Neural progenitor cell (in vitro differentiated cells): Measurements from ENCODE around the gene AKAP6. TPM values are rescaled to one million over a fixed set of nuclear protein-coding genes. Genes with fewer than 3 reads are reported as not detected.
"Not testable (repeated sequence)": the region's sequence is repeated elsewhere in the genome, so short reads cannot be mapped to it uniquely, and the experiment has no call there.

Experiments used
- DNase-seq: peaks from one replicate; pipeline ENCODE4 v3.0.0-alpha.2; 2016; ENCODE audit warnings: low spot score
- H2AFZ ChIP-seq: fragments of 200-600 bp; sonication (generic); replicated peaks from 2 replicates; pipeline ENCODE4 v1.6.1; 2016; ENCODE audit warnings: antibody characterized with exemption
- H3F3A ChIP-seq: fragments of 200-600 bp; sonication (generic); 2 replicates; pipeline ENCODE4 v1.6.1; 2016; ENCODE audit warnings: antibody characterized with exemption, low read depth
- H3K27ac ChIP-seq: fragments of 200-600 bp; sonication (generic); 2 replicates; pipeline ENCODE4 v1.5.1; 2016; ENCODE audit warnings: mild to moderate bottlenecking
- H3K27me3 ChIP-seq: fragments of 200-600 bp; sonication (generic); 2 replicates; pipeline ENCODE4 v1.6.1; 2016; ENCODE audit warnings: mild to moderate bottlenecking, moderate library complexity
- H3K36me3 ChIP-seq: fragments of 200-600 bp; sonication (generic); 2 replicates; pipeline ENCODE4 v1.5.1; 2016
- H3K4me1 ChIP-seq: fragments of 200-600 bp; sonication (generic); 2 replicates; pipeline ENCODE4 v1.6.1; 2016; ENCODE audit warnings: mixed run types
- H3K4me2 ChIP-seq: fragments of 200-600 bp; sonication (generic); 2 replicates; pipeline ENCODE4 v1.6.1; 2016
- H3K4me3 ChIP-seq: fragments of 200-600 bp; sonication (generic); 2 replicates; pipeline ENCODE4 v1.5.1; 2016
- H3K79me2 ChIP-seq: fragments of 200-600 bp; sonication (generic); 2 replicates; pipeline ENCODE4 v1.6.1; 2016; ENCODE audit warnings: low read depth
- H3K9ac ChIP-seq: fragments of 200-600 bp; sonication (generic); 2 replicates; pipeline ENCODE4 v1.6.1; 2016
- H3K9me3 ChIP-seq: fragments of 200-600 bp; sonication (generic); 2 replicates; pipeline ENCODE4 v1.5.1; 2016; ENCODE audit warnings: low read depth
- H4K20me1 ChIP-seq: fragments of 200-600 bp; sonication (generic); 2 replicates; pipeline ENCODE4 v1.6.1; 2016; ENCODE audit warnings: low read depth
- H3K27ac Mint-ChIP-seq: 3 replicates; pipeline ENCODE4 v1.8.0; 2021; ENCODE audit warnings: mixed read lengths
- H3K27me3 Mint-ChIP-seq: 2 replicates; pipeline ENCODE4 v1.8.0; 2022; ENCODE audit warnings: low read depth, mild to moderate bottlenecking, inconsistent platforms, moderate library complexity, mixed read lengths; ENCODE audit not compliant: insufficient read depth
- H3K36me3 Mint-ChIP-seq: 3 replicates; pipeline ENCODE4 v1.8.0; 2021; ENCODE audit warnings: mixed read lengths
- H3K4me1 Mint-ChIP-seq: 3 replicates; pipeline ENCODE4 v1.8.0; 2021; ENCODE audit warnings: mixed read lengths
- H3K4me3 Mint-ChIP-seq: 3 replicates; pipeline ENCODE4 v1.8.0; 2021; ENCODE audit warnings: mild to moderate bottlenecking, moderate library complexity, mixed read lengths
- H3K9me3 Mint-ChIP-seq: 3 replicates; pipeline ENCODE4 v1.8.0; 2020; ENCODE audit warnings: mixed read lengths
- EZH2 ChIP-seq: fragments of 200-600 bp; sonication (generic); IDR thresholded peaks from 2 replicates; pipeline ENCODE4 v1.6.1; 2017; ENCODE audit warnings: antibody characterized with exemption, mild to moderate bottlenecking, moderate library complexity
- EZH2phosphoT487 ChIP-seq: fragments of 200-600 bp; sonication (generic); IDR thresholded peaks from 2 replicates; pipeline ENCODE4 v1.6.1; 2017; ENCODE audit warnings: antibody characterized with exemption
- total RNA-seq: library from RNA; depleted of rRNA; stranded (reverse); fragments of >200 nt; gene quantifications from 2 replicates; pipeline ENCODE4 v1.2.3, GENCODE V29; 2015; ENCODE audit warnings: low replicate concordance
- TF ChIP-seq, protein P1 (sequence below): fragments of 200-600 bp; sonication (generic); IDR thresholded peaks from 2 replicates; pipeline ENCODE4 v1.5.1; 2017; ENCODE audit warnings: antibody characterized with exemption, mild to moderate bottlenecking

Gene AKAP6
- total RNA-seq, 1 donor from 2014 or later, result 3.7 TPM

DNA sequence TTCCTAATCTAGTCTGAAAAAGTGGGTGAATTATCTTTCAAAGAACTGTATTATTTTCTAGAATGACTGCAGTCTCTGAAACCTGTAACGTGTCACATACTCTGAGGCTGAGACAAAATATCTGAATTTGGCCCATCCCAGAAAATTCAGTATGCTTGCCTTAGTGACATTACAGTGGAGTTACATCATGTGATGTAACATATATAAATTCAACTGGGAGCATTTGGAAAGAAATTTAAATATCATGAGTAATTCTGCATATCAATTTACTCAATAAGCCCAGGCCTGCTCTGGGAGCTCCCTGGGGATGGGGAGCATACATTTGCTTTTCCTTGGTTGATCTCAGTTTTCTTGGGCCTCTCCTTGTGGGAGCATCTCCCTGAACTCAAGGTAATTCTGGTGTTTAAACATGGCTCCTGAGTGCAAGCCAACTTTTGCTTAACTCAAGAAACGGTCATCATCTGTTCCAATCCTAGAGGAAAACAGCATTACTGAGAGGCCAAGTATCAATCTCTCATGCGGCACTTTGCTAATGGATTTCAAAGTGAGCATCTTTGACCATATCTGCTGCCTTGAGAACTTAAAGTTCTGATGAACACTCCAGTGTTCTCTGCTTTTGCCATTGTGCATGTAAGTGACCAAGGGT is 54.4 kb downstream of the AKAP6 start:
- H3K4me1 ChIP-seq, result no peaks in the 10 kb centered on the region
- H3K79me2 ChIP-seq, result no peaks in the 10 kb centered on the region
- H2AFZ ChIP-seq, result no peak overlapping the region
- H3K4me3 Mint-ChIP-seq, result no peak overlapping the region
- no peak overlapping the region for H3K4me2 ChIP-seq
- H3K9me3 Mint-ChIP-seq, result peaks cover 5% of the 10 kb centered on the region
- H3K9me3 ChIP-seq, result no peaks in the 10 kb centered on the region
- H3K4me1 Mint-ChIP-seq, result peaks cover 17% of the 10 kb centered on the region
- no peak overlapping the region for H3K27ac ChIP-seq
- no peaks in the 10 kb centered on the region for H3F3A ChIP-seq
- peaks cover 5% of the 10 kb centered on the region for H3K27me3 Mint-ChIP-seq
- no peaks in the 10 kb centered on the region for H3K27me3 ChIP-seq
- TF ChIP-seq EZH2phosphoT487, result no peak
- no peak for TF ChIP-seq EZH2
- TF ChIP-seq, protein P1, sequence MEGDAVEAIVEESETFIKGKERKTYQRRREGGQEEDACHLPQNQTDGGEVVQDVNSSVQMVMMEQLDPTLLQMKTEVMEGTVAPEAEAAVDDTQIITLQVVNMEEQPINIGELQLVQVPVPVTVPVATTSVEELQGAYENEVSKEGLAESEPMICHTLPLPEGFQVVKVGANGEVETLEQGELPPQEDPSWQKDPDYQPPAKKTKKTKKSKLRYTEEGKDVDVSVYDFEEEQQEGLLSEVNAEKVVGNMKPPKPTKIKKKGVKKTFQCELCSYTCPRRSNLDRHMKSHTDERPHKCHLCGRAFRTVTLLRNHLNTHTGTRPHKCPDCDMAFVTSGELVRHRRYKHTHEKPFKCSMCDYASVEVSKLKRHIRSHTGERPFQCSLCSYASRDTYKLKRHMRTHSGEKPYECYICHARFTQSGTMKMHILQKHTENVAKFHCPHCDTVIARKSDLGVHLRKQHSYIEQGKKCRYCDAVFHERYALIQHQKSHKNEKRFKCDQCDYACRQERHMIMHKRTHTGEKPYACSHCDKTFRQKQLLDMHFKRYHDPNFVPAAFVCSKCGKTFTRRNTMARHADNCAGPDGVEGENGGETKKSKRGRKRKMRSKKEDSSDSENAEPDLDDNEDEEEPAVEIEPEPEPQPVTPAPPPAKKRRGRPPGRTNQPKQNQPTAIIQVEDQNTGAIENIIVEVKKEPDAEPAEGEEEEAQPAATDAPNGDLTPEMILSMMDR, result no peak
- H4K20me1 ChIP-seq, result no peaks in the 10 kb centered on the region
- no peak overlapping the region for H3K4me3 ChIP-seq
- H3K36me3 Mint-ChIP-seq, result no peaks in the 10 kb centered on the region
- no peak overlapping the region for H3K9ac ChIP-seq
- no peak overlapping the region for H3K27ac Mint-ChIP-seq
- H3K36me3 ChIP-seq, result no peaks in the 10 kb centered on the region
- DNase-seq, result no peak

DNA sequence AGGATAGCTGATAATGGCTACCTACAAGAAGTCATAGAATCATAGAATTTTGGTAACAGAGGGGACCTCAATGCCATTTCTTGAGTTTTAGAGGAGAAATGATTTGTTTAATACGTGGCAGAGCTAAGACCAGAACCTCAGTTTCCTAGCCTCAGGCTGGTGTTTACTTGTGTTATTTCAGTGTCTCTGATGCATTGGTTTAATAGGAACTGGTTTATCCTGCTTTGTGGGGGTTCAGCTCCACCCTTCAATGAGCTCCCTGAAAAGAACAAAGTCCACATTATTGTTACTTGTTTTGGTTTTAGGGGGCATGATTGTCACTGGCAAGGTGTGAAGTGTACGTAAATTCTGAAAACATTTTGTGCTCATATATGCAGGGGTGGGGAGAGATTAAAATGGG is 55.4 kb downstream of the AKAP6 start:
- Histone ChIP-seq H3K9me3 (no peaks in the 10 kb centered on the region), H3K27ac (no peak overlapping the region), H3K36me3 (no peaks in the 10 kb centered on the region), H2AFZ (no peak overlapping the region), H4K20me1 (no peaks in the 10 kb centered on the region), H3K27me3 (no peaks in the 10 kb centered on the region), H3K9ac (no peak overlapping the region), H3K4me2 (no peak overlapping the region), H3K4me3 (no peak overlapping the region), H3F3A (no peaks in the 10 kb centered on the region), H3K4me1 (no peaks in the 10 kb centered on the region), H3K79me2 (no peaks in the 10 kb centered on the region)
- Mint-ChIP-seq H3K4me3 (no peak overlapping the region), H3K27ac (no peak overlapping the region), H3K9me3 (peaks cover 11% of the 10 kb centered on the region), H3K27me3 (peaks cover 5% of the 10 kb centered on the region), H3K4me1 (peaks cover 9% of the 10 kb centered on the region), H3K36me3 (no peaks in the 10 kb centered on the region)
- no peak for TF ChIP-seq EZH2
- no peak for DNase-seq

DNA sequence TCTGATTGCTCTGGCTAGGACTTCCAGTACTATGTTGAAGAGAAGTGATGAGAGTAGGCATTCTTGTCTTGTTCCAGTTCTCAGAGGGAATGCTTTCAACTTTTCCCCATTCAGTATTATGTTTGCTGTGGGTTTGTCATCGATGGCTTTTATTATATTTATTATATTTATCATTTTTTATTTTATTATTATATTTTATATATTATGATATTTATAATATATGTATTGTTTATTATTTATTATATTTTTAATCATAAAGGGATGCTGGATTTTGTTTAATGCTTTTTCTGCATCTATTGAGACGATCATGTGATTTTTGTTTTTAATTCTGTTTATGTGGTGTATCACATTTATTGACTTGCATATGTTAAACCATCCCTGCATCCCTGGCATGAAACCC is 58.2 kb downstream of the AKAP6 start:
- not testable (repeated sequence) for H3K27ac ChIP-seq, H3K4me3 Mint-ChIP-seq, DNase-seq, H4K20me1 ChIP-seq, H3K9me3 ChIP-seq, H3K4me1 Mint-ChIP-seq, H3K4me1 ChIP-seq, H3K4me3 ChIP-seq, H3K27ac Mint-ChIP-seq, H3K4me2 ChIP-seq, H3K36me3 Mint-ChIP-seq, H3F3A ChIP-seq, H3K27me3 Mint-ChIP-seq, H2AFZ ChIP-seq, H3K36me3 ChIP-seq, H3K79me2 ChIP-seq, H3K9ac ChIP-seq, H3K27me3 ChIP-seq
- H3K9me3 Mint-ChIP-seq, result peaks cover 29% of the 10 kb centered on the region

DNA sequence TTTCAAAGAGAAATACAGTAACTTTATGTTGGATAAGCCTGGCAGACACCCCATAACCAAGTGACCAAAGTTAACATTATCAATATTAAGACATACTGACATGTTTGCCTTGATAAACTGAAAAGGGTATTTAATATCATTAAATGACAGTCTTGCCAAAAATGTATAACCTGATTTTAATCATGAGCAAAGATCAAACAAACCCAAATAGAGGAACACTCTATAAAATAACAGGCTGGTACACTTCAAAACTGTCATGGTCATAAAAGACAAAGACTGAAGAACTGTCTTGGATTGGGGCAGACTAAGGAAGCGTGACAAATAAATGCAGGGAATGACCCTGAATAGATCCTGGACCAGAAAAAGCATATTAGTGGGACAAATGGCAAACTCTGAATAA is 64.0 kb downstream of the AKAP6 start:
- no peaks in the 10 kb centered on the region for H3F3A ChIP-seq
- no peak for TF ChIP-seq EZH2phosphoT487
- TF ChIP-seq, protein P1, result no peak
- TF ChIP-seq EZH2, result no peak
- H3K27me3 ChIP-seq, result no peaks in the 10 kb centered on the region
- H3K4me1 Mint-ChIP-seq, result peaks cover 9% of the 10 kb centered on the region
- no peak overlapping the region for H3K27ac ChIP-seq
- H3K36me3 Mint-ChIP-seq, result no peaks in the 10 kb centered on the region
- peaks cover 5% of the 10 kb centered on the region for H3K27me3 Mint-ChIP-seq
- DNase-seq, result no peak
- H3K4me1 ChIP-seq, result no peaks in the 10 kb centered on the region
- H3K4me2 ChIP-seq, result no peak overlapping the region
- no peaks in the 10 kb centered on the region for H3K9me3 ChIP-seq
- no peak overlapping the region for H2AFZ ChIP-seq
- H3K4me3 ChIP-seq, result no peak overlapping the region
- H4K20me1 ChIP-seq, result no peaks in the 10 kb centered on the region
- no peaks in the 10 kb centered on the region for H3K36me3 ChIP-seq
- no peak overlapping the region for H3K4me3 Mint-ChIP-seq
- H3K27ac Mint-ChIP-seq, result no peak overlapping the region
- peaks cover 26% of the 10 kb centered on the region for H3K9me3 Mint-ChIP-seq
- H3K79me2 ChIP-seq, result no peaks in the 10 kb centered on the region
- no peak overlapping the region for H3K9ac ChIP-seq
